ENCODE data around the gene HSP90AB1.
"Not testable (repeated sequence)": the region's sequence is repeated elsewhere in the genome, so short reads cannot be mapped to it uniquely, and the experiment has no call there.

Gene HSP90AB1

DNA sequence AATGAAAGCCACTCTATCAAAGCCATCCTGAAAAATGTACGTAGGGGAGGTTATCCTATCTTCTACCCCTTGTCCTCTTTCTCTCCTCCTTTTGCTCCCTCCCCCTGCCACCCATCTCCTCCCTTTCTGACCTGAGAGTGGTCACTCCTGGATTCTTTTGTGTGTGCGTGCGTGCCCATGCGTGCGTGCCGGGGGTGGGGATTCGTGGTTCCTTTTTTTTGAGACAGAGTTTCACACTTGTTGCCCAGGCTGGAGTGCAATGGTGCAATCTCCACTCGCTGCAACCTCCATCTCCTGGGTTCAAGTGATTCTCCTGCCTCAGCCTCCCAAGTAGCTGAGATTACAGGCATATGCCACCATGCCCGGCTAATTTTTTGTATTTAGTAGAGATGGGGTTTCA lies 15.5 kb upstream of the HSP90AB1 start:
- H3K27ac ChIP-seq (ENCODE audit: low read length); H3K27me3 ChIP-seq (ENCODE audit: insufficient read depth, low read length); H3K4me3 ChIP-seq (ENCODE audit: low read length); H3K4me1 ChIP-seq (ENCODE audit: insufficient read depth, low read length); H3K9ac ChIP-seq (ENCODE audit: low read depth, low read length); H3K9me3 ChIP-seq (ENCODE audit: insufficient read depth, low read depth, low read length): not testable (repeated sequence)
- H3K36me3 ChIP-seq (ENCODE audit: insufficient read depth, low read depth, low read length): peaks cover 87% of the 10 kb centered on the region

DNA sequence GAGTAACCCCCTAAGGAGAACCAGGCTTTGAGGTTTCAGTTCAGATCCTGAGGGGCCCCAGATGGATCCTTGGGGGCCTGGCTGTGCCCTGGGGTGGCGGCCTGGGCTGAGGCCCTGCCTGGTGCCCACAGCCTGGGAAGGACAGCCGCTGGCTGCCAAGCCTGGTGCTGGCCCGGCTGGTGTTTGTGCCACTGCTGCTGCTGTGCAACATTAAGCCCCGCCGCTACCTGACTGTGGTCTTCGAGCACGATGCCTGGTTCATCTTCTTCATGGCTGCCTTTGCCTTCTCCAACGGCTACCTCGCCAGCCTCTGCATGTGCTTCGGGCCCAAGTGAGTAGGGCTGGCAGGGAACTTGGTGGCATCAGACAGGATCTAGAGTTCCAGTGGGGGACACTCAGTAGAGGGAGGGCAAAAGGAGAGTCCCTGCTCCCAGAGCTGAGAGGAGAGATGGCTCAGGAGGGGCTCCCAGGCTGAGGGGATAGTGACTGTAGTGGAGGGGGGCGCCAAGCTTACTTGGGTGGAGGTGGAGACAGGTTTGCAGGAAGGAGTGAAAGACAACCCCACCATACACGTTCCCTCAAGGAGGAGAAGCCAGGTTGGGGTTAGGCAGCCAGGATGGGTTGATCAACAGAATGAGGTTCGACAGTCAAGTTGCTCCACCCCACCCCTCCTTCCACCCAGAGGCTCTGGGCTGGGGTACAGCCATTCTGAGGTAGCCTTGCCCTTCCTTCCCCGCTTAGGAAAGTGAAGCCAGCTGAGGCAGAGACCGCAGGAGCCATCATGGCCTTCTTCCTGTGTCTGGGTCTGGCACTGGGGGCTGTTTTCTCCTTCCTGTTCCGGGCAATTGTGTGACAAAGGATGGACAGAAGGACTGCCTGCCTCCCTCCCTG lies 14.0 kb upstream of the HSP90AB1 start:
- peaks cover 76% of the 10 kb centered on the region for H3K36me3 ChIP-seq (ENCODE audit: insufficient read depth, low read depth, low read length)
- no peaks in the 10 kb centered on the region for H3K9me3 ChIP-seq (ENCODE audit: insufficient read depth, low read depth, low read length)
- H3K27me3 ChIP-seq (ENCODE audit: insufficient read depth, low read length): no peaks in the 10 kb centered on the region
- H3K27ac ChIP-seq (ENCODE audit: low read length): no peak overlapping the region
- no peak overlapping the region for H3K4me3 ChIP-seq (ENCODE audit: low read length)
- H3K4me1 ChIP-seq (ENCODE audit: insufficient read depth, low read length): peaks cover 8% of the 10 kb centered on the region
- no peak overlapping the region for H3K9ac ChIP-seq (ENCODE audit: low read depth, low read length)

DNA sequence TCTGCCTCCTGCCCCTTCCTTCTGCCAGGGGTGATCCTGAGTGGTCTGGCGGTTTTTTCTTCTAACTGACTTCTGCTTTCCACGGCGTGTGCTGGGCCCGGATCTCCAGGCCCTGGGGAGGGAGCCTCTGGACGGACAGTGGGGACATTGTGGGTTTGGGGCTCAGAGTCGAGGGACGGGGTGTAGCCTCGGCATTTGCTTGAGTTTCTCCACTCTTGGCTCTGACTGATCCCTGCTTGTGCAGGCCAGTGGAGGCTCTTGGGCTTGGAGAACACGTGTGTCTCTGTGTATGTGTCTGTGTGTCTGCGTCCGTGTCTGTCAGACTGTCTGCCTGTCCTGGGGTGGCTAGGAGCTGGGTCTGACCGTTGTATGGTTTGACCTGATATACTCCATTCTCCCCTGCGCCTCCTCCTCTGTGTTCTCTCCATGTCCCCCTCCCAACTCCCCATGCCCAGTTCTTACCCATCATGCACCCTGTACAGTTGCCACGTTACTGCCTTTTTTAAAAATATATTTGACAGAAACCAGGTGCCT lies 13.3 kb upstream of the HSP90AB1 start:
- peaks cover 8% of the 10 kb centered on the region for H3K4me1 ChIP-seq (ENCODE audit: insufficient read depth, low read length)
- no peaks in the 10 kb centered on the region for H3K9me3 ChIP-seq (ENCODE audit: insufficient read depth, low read depth, low read length)
- no peak overlapping the region for H3K4me3 ChIP-seq (ENCODE audit: low read length)
- H3K27me3 ChIP-seq (ENCODE audit: insufficient read depth, low read length): peaks cover 7% of the 10 kb centered on the region
- no peak overlapping the region for H3K27ac ChIP-seq (ENCODE audit: low read length)
- no peak overlapping the region for H3K9ac ChIP-seq (ENCODE audit: low read depth, low read length)
- peaks cover 68% of the 10 kb centered on the region for H3K36me3 ChIP-seq (ENCODE audit: insufficient read depth, low read depth, low read length)

DNA sequence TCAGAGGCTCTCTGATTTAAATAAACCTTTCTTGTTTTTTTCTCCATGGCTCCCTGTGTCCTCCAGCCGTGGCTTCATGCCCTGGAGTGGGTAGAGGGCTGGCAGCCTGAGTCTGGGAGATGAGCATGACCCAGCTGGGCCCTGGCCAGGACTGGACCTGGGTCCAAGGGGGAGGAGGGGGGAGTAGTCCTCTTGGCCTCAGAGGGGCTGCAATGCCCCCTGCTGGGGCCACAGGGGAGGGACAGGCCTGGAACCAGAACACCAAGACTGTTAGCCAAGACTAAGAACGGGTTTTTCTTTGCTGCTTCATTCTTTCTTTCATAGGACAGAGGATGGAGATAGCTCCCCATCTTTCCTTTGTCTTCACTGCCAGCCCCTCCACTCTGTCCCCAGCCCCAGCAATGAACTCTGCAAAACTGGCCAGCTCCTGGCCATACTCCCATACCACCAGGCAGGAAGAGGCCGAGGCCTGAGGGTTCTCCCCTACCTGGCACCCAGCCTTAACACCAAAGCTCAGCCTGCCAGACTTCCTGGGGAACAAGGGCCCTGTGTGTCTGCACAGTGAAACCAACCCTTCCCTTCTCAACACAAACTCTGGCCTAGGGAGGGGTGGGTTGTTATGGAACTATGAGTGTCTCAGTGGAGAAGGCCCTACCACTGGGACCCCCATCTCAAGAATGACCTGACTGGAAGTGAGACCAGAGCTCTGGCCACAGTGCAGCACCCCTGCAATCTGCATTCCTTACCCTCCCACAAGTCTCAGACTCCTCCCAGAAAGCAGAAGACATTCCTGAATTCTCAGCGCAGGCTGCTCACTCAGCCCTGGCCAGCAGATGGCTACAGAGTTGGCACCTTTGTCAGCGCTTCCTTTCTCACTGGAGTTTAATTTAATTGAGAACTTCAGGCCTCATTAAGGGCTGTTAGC lies 12.5 kb upstream of the HSP90AB1 start:
- Histone ChIP-seq H3K27ac (ENCODE audit: low read length) (no peak overlapping the region), H3K27me3 (ENCODE audit: insufficient read depth, low read length) (peaks cover 14% of the 10 kb centered on the region), H3K9ac (ENCODE audit: low read depth, low read length) (no peak overlapping the region), H3K9me3 (ENCODE audit: insufficient read depth, low read depth, low read length) (no peaks in the 10 kb centered on the region), H3K36me3 (ENCODE audit: insufficient read depth, low read depth, low read length) (peaks cover 61% of the 10 kb centered on the region), H3K4me3 (ENCODE audit: low read length) (no peak overlapping the region), H3K4me1 (ENCODE audit: insufficient read depth, low read length) (peaks cover 8% of the 10 kb centered on the region)

DNA sequence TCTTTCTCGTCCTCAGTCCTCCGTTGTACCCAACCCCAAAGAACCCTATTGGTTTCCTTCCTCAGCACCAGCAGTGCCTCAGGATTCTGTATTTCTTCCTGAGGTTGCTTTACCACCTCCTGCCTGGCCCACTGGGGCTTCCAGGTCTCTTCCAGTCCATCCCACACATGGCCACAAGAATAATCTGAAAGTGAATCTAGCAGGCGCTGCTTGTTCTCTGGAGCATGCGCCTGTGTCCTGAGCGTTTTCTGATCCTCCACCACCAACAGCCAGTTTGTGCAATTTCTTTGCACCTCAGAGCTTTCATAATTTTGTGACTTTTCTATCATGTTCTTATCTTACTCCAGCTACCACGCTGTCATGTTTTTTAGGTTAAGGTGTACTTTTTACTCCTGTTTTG lies 11.6 kb upstream of the HSP90AB1 start:
- H3K27me3 ChIP-seq (ENCODE audit: insufficient read depth, low read length): peaks cover 15% of the 10 kb centered on the region
- no peak overlapping the region for H3K9ac ChIP-seq (ENCODE audit: low read depth, low read length)
- H3K4me3 ChIP-seq (ENCODE audit: low read length): no peak overlapping the region
- peaks cover 8% of the 10 kb centered on the region for H3K4me1 ChIP-seq (ENCODE audit: insufficient read depth, low read length)
- H3K9me3 ChIP-seq (ENCODE audit: insufficient read depth, low read depth, low read length): no peaks in the 10 kb centered on the region
- H3K27ac ChIP-seq (ENCODE audit: low read length): no peak overlapping the region
- H3K36me3 ChIP-seq (ENCODE audit: insufficient read depth, low read depth, low read length): peaks cover 52% of the 10 kb centered on the region

DNA sequence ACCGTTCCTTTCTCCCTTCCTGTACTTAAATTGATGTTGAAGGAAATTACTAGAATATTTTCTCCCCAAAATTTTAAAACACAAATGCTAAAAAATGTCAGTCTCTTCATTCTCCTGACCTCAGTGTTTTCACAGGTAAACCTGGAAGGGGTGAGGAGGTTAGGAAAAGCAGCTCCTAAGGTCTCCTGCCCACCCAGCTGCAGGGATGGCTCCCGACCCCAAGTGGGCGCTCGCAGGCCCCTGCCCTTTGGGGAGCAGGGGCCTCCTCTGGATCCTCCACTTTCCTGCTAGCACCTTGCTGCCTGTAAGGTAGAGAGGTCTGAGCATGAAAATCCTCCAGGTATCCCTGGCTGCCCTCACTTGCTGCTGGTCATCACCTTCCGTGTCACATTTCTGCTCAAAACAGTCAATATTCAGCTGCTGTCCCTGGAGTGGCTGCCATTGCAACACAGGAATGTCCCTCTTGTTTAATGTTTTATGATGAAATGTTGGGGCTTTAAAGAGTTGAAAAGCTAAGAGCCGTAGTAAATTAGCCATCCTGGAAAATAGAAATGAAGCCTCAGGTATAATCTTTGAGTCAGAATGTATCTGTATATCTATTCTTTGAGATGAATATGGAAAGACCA lies 10.9 kb upstream of the HSP90AB1 start:
- Histone ChIP-seq H3K4me3 (ENCODE audit: low read length) (no peak overlapping the region), H3K4me1 (ENCODE audit: insufficient read depth, low read length) (peaks cover 8% of the 10 kb centered on the region), H3K27me3 (ENCODE audit: insufficient read depth, low read length) (peaks cover 15% of the 10 kb centered on the region), H3K36me3 (ENCODE audit: insufficient read depth, low read depth, low read length) (peaks cover 45% of the 10 kb centered on the region), H3K27ac (ENCODE audit: low read length) (no peak overlapping the region), H3K9ac (ENCODE audit: low read depth, low read length) (no peak overlapping the region), H3K9me3 (ENCODE audit: insufficient read depth, low read depth, low read length) (no peaks in the 10 kb centered on the region)

DNA sequence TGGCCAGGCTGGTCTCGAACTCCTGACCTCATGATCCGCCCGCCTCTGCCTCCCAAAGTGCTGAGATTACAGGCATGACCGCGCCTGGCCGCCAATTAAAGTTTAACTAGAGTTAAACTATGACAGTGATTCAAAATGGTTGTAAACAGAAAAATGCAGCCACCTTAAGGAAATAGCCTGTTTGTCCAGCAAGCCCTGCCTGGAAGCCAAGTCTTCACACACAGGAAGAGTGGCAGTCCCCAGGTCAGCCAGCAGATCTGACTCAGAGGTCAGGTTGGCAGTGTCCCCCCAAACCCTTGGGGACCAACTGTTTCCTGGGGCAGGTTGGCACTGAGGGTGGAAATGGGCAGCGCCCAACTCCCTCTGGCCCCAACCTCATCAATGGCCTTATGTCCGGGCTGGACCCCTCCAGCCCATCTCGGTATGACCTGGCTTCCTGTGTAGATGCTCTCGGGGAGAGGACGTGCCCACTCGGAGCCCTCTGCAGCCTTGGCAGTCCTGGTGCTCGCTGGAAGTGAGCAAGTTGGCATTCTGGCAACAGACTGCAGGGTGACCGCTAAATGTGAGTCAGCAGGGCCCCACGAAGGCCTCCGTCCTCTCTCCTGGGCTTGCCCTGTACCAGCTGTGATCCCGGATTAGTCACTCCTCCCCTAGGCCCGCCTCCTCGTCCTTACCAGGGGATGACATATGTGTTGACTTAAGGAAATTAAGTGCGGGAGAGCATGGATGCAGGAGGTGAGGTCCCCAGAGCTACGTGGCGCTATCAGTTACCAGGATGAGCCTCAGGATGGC lies 9.7 kb upstream of the HSP90AB1 start:
- H3K9me3 ChIP-seq (ENCODE audit: insufficient read depth, low read depth, low read length): no peaks in the 10 kb centered on the region
- peak overlapping the region; percentile 4 for H3K27ac ChIP-seq (ENCODE audit: low read length)
- peaks cover 33% of the 10 kb centered on the region for H3K36me3 ChIP-seq (ENCODE audit: insufficient read depth, low read depth, low read length)
- peaks cover 15% of the 10 kb centered on the region for H3K27me3 ChIP-seq (ENCODE audit: insufficient read depth, low read length)
- H3K4me1 ChIP-seq (ENCODE audit: insufficient read depth, low read length): peaks cover 8% of the 10 kb centered on the region
- H3K9ac ChIP-seq (ENCODE audit: low read depth, low read length): peak overlapping the region; percentile 76; the same call in 1 of the 2 replicates
- H3K4me3 ChIP-seq (ENCODE audit: low read length): peak overlapping the region; percentile 68

DNA sequence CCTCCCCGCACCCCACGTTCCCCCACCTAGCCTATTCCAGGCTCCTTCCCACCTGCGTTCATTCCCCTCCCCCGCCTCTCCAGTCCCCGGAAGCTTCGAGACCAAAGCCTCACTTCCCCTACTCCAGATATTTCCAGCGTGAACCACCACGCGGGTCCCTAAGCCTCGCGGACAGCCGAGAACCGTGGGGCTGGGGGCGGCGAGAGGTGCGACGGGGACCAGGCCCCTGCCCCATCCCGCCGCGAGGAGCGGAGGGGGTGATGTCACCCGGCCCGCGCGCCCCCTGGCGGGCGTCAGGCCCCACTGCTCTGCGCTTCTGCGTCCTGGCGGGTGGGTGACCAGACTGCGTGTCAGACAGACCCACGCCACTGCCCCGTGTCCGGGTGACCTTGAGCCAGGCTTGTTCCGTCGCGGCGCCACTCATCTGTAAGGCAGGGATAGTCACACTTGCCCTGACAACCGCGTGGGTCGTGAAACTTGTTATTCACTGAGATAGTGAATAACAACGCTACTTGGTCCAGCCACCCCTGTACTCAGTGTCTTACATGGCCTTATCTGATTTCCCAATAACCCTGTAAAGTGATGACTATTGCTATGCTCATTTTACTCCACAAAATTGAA lies 9.0 kb upstream of the HSP90AB1 start:
- peaks cover 20% of the 10 kb centered on the region for H3K27me3 ChIP-seq (ENCODE audit: insufficient read depth, low read length)
- peak overlapping the region; percentile 4 for H3K27ac ChIP-seq (ENCODE audit: low read length)
- H3K36me3 ChIP-seq (ENCODE audit: insufficient read depth, low read depth, low read length): peaks cover 26% of the 10 kb centered on the region; the same call in 1 of the 2 replicates
- peak overlapping the region; percentile 76; the same call in 1 of the 2 replicates for H3K9ac ChIP-seq (ENCODE audit: low read depth, low read length)
- no peaks in the 10 kb centered on the region for H3K9me3 ChIP-seq (ENCODE audit: insufficient read depth, low read depth, low read length)
- peak overlapping the region; percentile 68 for H3K4me3 ChIP-seq (ENCODE audit: low read length)
- H3K4me1 ChIP-seq (ENCODE audit: insufficient read depth, low read length): peaks cover 8% of the 10 kb centered on the region

DNA sequence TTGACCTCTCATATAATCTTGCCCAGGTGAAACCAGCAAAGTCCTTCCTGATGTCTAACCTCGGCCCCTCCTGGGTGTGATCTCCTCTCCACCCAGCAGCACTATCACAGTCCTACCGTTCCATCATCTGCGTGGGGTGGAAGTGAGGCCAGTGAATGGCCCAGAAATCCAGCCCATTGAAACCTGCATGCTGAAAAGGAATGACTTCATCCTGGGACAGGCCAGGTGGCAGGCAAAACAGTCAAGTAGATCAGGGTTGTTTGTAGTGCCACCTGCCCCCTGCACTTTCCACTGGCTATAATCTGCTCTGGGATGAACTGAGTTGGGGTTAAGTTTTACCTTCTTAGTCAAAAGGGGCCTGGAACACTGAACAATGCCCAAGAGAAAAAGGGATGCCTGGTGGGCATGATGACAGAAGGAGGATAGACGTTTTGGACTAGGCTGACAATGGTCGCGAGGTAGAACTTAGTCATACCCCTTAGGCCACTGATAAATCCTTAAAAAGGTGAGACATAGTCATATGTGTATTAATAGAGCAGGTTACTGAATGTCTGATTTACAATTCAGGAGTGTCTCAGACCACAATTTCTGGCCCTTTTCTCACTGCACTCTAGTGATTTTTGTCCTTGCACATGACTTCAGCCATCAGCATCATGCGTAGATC lies 8.1 kb upstream of the HSP90AB1 start:
- Histone ChIP-seq H3K9ac (ENCODE audit: low read depth, low read length) (no peak overlapping the region), H3K9me3 (ENCODE audit: insufficient read depth, low read depth, low read length) (no peaks in the 10 kb centered on the region), H3K4me1 (ENCODE audit: insufficient read depth, low read length) (peaks cover 8% of the 10 kb centered on the region), H3K36me3 (ENCODE audit: insufficient read depth, low read depth, low read length) (peaks cover 17% of the 10 kb centered on the region; the same call in 1 of the 2 replicates), H3K4me3 (ENCODE audit: low read length) (no peak overlapping the region), H3K27ac (ENCODE audit: low read length) (no peak overlapping the region), H3K27me3 (ENCODE audit: insufficient read depth, low read length) (peaks cover 20% of the 10 kb centered on the region)

DNA sequence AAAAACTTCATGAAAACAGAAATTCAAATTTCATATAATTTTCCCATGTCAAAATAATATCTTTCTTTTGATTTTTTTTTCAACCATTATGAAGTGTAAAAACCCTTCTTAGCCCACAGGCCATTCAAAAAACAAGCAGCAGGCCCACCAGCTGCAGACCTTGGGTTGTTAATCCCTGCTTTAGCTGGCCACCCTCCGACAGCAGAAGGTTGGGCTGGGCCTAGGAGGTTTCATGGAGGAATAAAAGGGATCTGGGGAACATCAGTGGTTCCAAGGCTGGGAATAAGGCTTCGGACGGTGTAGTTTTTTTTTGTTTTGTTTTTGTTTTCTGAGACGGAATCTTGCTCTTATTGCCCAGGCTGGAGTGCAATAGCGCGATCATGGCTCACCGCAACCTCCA lies 3.6 kb upstream of the HSP90AB1 start:
- no peak overlapping the region for H3K27ac ChIP-seq (ENCODE audit: low read length)
- peaks cover 21% of the 10 kb centered on the region for H3K27me3 ChIP-seq (ENCODE audit: insufficient read depth, low read length)
- no peaks in the 10 kb centered on the region for H3K9me3 ChIP-seq (ENCODE audit: insufficient read depth, low read depth, low read length)
- H3K4me3 ChIP-seq (ENCODE audit: low read length): no peak overlapping the region
- H3K36me3 ChIP-seq (ENCODE audit: insufficient read depth, low read depth, low read length): peaks cover 10% of the 10 kb centered on the region
- no peak overlapping the region for H3K9ac ChIP-seq (ENCODE audit: low read depth, low read length)
- H3K4me1 ChIP-seq (ENCODE audit: insufficient read depth, low read length): peaks cover 6% of the 10 kb centered on the region
